ENCODE measurements around the gene MSMO1. TPM values are rescaled to one million over a fixed set of nuclear protein-coding genes. Genes with fewer than 3 reads are reported as not detected.

The MSMO1 gene
- total and polyA plus RNA-seq, 2 of the 8 experiments (the other 6 are each of a cell fraction or from before 2014, with no cell fraction given): 79.8 to 109 TPM

- TF ChIP-seq CHD7 (IDR thresholded peaks at IDR 0.05; ENCODE audit: insufficient replicate concordance, low read length) (no peak), ATF3 (IDR thresholded peaks at IDR 0.05; ENCODE audit: insufficient read depth, low read depth, low read length) (no peak), TAF1 (IDR thresholded peaks at IDR 0.05; ENCODE audit: low read depth, low read length) (no peak), NANOG (IDR thresholded peaks at IDR 0.05; ENCODE audit: insufficient read depth, low read depth, low read length, poor library complexity, severe bottlenecking) (no peak), JUND (IDR thresholded peaks at IDR 0.05; ENCODE audit: low read length) (no peak), MAX (IDR thresholded peaks at IDR 0.05) (no peak), KDM4A (IDR thresholded peaks at IDR 0.05; ENCODE audit: low read depth, low read length, severe bottlenecking) (no peak)
Observed at GRCh38 chr4:165299399-165300060, 27.9 kb upstream of the MSMO1 start (continued).
